Testis (tissue), 3 donors: Measurements from ENCODE around the gene ITPRID1. TPM values are rescaled to one million over a fixed set of nuclear protein-coding genes. Genes with fewer than 3 reads are reported as not detected.

Source experiments
- DNase-seq: peaks from one replicate; pipeline ENCODE4 v3.0.0-alpha.2; 2019
- H3K27ac ChIP-seq, 2 donors: fragments of 200-600 bp; sonication (generic); one replicate each; pipeline ENCODE4 v1.5.1; 2019
- H3K27me3 ChIP-seq: fragments of 200-600 bp; sonication (generic); one replicate; pipeline ENCODE4 v1.5.1; 2019
- H3K36me3 ChIP-seq: fragments of 200-600 bp; sonication (generic); one replicate; pipeline ENCODE4 v1.5.1; 2017; ENCODE audit warnings: low read depth; ENCODE audit errors: missing control alignments
- H3K4me1 ChIP-seq: fragments of 200-600 bp; sonication (generic); one replicate; pipeline ENCODE4 v1.5.1; 2019
- H3K4me3 ChIP-seq, 2 donors: fragments of 200-600 bp; sonication (generic); one replicate each; pipeline ENCODE4 v1.5.1; 2017 to 2019
- H3K9me3 ChIP-seq: fragments of 200-600 bp; sonication (generic); one replicate; pipeline ENCODE4 v1.5.1; 2017
- CTCF ChIP-seq, 3 experiments: fragments of 450-650 bp in 2 of 3; fragments of 200-600 bp in 1 of 3; sonication (generic) in 1 of 3; IDR thresholded peaks; one replicate each; pipeline ENCODE4 v1.5.1; 2016 to 2019; ENCODE audit warnings: antibody characterized with exemption in 3 of 3, mild to moderate bottlenecking in 2 of 3, moderate library complexity in 1 of 3
- POLR2A ChIP-seq: fragments of 450-650 bp; IDR thresholded peaks from one replicate; pipeline ENCODE4 v1.6.1; 2017; ENCODE audit warnings: antibody characterized with exemption, mild to moderate bottlenecking, moderate library complexity
- WGBS, 2 donors: methylation state at CpG; one replicate each; pipeline ENCODE4 v1.1.5; 2018; 5-methylcytosine and 5-hydroxymethylcytosine counted together
- intact Hi-C: fragments of 100-400 bp; cut with DNase I; formaldehyde crosslinking; loops from one replicate; pipeline ENCODE4 v1.15.1; 2023; ENCODE audit warnings: low total_unique reads
- polyA plus RNA-seq: library from polyadenylated mRNA; stranded (reverse); fragments of 350-450 nt; fragmentation: Illumina TruSeq; extraction: RNeasy Lipid Tissue Mini Kit (QIAGEN cat#74804); gene quantifications from one replicate; pipeline ENCODE4 v1.2.3, GENCODE V29; 2014; ENCODE audit warnings: low read depth, low replicate concordance; ENCODE audit not compliant: insufficient read depth
- total RNA-seq, 2 donors: library from RNA; depleted of rRNA; stranded (reverse); fragments of >200 nt; gene quantifications; one replicate each; pipeline ENCODE4 v1.2.3, GENCODE V29; 2016

The ITPRID1 gene
- total and polyA plus RNA-seq, 3 donors from 2014 or later: 1.6 to 2.3 (median 2.1) TPM

- Histone ChIP-seq H3K9me3 (no peaks in the 10 kb centered on the region), H3K4me1 (no peaks in the 10 kb centered on the region), H3K27ac (no peak overlapping the region), H3K27me3 (no peaks in the 10 kb centered on the region), H3K36me3 (no peaks in the 10 kb centered on the region), H3K4me3 (no peak overlapping the region)
- intact Hi-C loops: no loop called here
- WGBS, 2 donors: 65 to 71% methylated on average over 3 of the region's 3 CpGs
- DNase-seq: no peak
- TF ChIP-seq CTCF (IDR thresholded peaks at IDR 0.05) (no peak), POLR2A (no peak)
These were observed 126.5 kb downstream of the ITPRID1 start for GRCh38 chr7:31640381-31640780.

GRCh38 chr7:31642681-31643115 lies 128.8 kb downstream of the ITPRID1 start:
- no peaks in the 10 kb centered on the region for H3K27me3 ChIP-seq
- H3K27ac ChIP-seq: no peak overlapping the region
- WGBS, 2 donors: 53 to 60% methylated on average over 4 to 5 of the region's 5 CpGs
- no peaks in the 10 kb centered on the region for H3K9me3 ChIP-seq
- no peaks in the 10 kb centered on the region for H3K4me1 ChIP-seq
- DNase-seq: peak; percentile 21
- H3K4me3 ChIP-seq: no peak overlapping the region
- no peaks in the 10 kb centered on the region for H3K36me3 ChIP-seq
- intact Hi-C loops: no loop called here
- TF ChIP-seq CTCF (IDR thresholded peaks at IDR 0.05) (no peak), POLR2A (no peak)

GRCh38 chr7:31646942-31647341 lies 133.1 kb downstream of the ITPRID1 start:
- no peaks in the 10 kb centered on the region for H3K36me3 ChIP-seq
- DNase-seq: no peak
- TF ChIP-seq CTCF (IDR thresholded peaks at IDR 0.05): no peak
- no peak for TF ChIP-seq POLR2A
- no peak overlapping the region for H3K27ac ChIP-seq
- no peaks in the 10 kb centered on the region for H3K4me1 ChIP-seq
- WGBS, 2 donors: 89 to 94% methylated on average over 4 of the region's 4 CpGs
- H3K27me3 ChIP-seq: no peaks in the 10 kb centered on the region
- intact Hi-C loops: no loop called here
- H3K9me3 ChIP-seq: no peaks in the 10 kb centered on the region
- H3K4me3 ChIP-seq: no peak overlapping the region

DNA sequence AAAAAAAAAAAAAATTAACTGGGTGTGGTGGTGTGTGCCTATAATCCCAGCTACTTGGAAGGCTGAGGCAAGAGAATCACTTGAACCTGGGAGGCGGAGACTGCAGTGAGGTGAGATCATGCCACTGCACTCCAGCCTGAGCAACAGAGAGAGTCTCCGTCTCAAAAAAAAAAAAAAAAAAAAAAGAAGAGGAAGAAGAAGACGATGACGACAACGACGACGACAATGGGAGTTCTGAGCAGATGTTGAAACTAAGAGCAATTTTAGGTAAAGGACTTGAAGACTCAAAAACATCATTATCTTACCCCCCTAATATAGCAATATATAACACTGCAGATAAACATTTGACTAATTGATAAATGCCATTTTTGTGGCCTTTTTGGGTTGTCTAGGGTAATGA lies 133.6 kb downstream of the ITPRID1 start:
- Histone ChIP-seq H3K27ac (no peak overlapping the region), H3K9me3 (no peaks in the 10 kb centered on the region), H3K27me3 (no peaks in the 10 kb centered on the region), H3K36me3 (no peaks in the 10 kb centered on the region), H3K4me3 (no peak overlapping the region), H3K4me1 (no peaks in the 10 kb centered on the region)
- 78 to 83% methylated on average over 7 of the region's 7 CpGs for WGBS, 2 donors
- DNase-seq: no peak
- TF ChIP-seq POLR2A: no peak
- TF ChIP-seq CTCF (IDR thresholded peaks at IDR 0.05): no peak
- intact Hi-C loops: no loop called here

DNA sequence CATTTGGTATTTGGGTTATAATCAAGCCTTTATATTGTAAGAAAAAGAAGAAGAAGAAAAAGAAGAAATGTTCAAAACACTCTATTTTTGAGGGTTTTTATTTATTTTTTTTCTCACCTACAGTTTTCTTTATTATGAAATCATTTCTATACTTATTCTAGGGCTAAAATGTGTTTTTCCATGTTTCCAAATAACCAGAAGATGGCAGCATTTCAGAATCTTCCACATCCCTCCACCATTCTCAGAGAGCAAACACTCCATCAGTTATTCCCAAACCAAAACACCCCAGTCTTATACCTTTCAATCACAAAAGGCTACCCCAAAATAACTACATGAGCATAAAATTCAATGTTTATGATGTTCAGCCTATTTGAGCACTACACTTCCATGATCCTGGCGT lies 134.4 kb downstream of the ITPRID1 start:
- no peak for DNase-seq
- no peaks in the 10 kb centered on the region for H3K4me1 ChIP-seq
- no peak for TF ChIP-seq POLR2A
- TF ChIP-seq CTCF (IDR thresholded peaks at IDR 0.05): no peak
- no peak overlapping the region for H3K4me3 ChIP-seq
- 93 to 94% methylated on average over 1 of the region's 1 CpG for WGBS, 2 donors
- no peaks in the 10 kb centered on the region for H3K36me3 ChIP-seq
- intact Hi-C loops: no loop called here
- H3K27ac ChIP-seq: no peak overlapping the region
- H3K9me3 ChIP-seq: no peaks in the 10 kb centered on the region
- H3K27me3 ChIP-seq: no peaks in the 10 kb centered on the region
